AG10803 (cell line): Measurements from ENCODE around the gene WAPL.

Experiments used
- DNase-seq: peaks from one replicate; pipeline ENCODE4 v3.0.0; 2010; ENCODE audit warnings: low read depth
- H3K4me3 ChIP-seq: 2 replicates; pipeline ENCODE4 v1.5.1; 2011; ENCODE audit warnings: mild to moderate bottlenecking, low read length, control low read depth
- CTCF ChIP-seq: conservative IDR thresholded peaks from 2 replicates; pipeline ENCODE4 v1.5.1; 2011; ENCODE audit warnings: mild to moderate bottlenecking, low read length, control low read depth, inconsistent platforms

Gene WAPL

GRCh38 chr10:86451604-86451960 lies 70.0 kb downstream of the WAPL start:
- H3K4me3 ChIP-seq: no peak overlapping the region
- no peak for DNase-seq
- no peak for TF ChIP-seq CTCF

GRCh38 chr10:86450806-86451603 lies 70.6 kb downstream of the WAPL start:
- no peak for TF ChIP-seq CTCF
- DNase-seq: no peak
- no peak overlapping the region for H3K4me3 ChIP-seq

- TF ChIP-seq CTCF: no peak
- no peak for DNase-seq
- H3K4me3 ChIP-seq: no peak overlapping the region
Observed at GRCh38 chr10:86449926-86450558, 71.5 kb downstream of the WAPL start.

- no peak for TF ChIP-seq CTCF
- DNase-seq: no peak
- no peak overlapping the region for H3K4me3 ChIP-seq
Observed at GRCh38 chr10:86447432-86447831, 74.2 kb downstream of the WAPL start.

GRCh38 chr10:86446987-86447386 lies 74.6 kb downstream of the WAPL start:
- TF ChIP-seq CTCF: no peak
- no peak overlapping the region for H3K4me3 ChIP-seq
- DNase-seq: no peak

GRCh38 chr10:86446440-86446839 lies 75.2 kb downstream of the WAPL start:
- no peak for TF ChIP-seq CTCF
- no peak overlapping the region for H3K4me3 ChIP-seq
- DNase-seq: no peak

- H3K4me3 ChIP-seq: no peak overlapping the region
- no peak for TF ChIP-seq CTCF
- no peak for DNase-seq
Observed at GRCh38 chr10:86443936-86444335, 77.7 kb downstream of the WAPL start.
